Spleen (tissue), 11 donors: ENCODE data around the gene GPATCH1. TPM values are rescaled to one million over a fixed set of nuclear protein-coding genes. Genes with fewer than 3 reads are reported as not detected.
"Not testable (repeated sequence)": the region's sequence is repeated elsewhere in the genome, so short reads cannot be mapped to it uniquely, and the experiment has no call there.

Experiments used
- DNase-seq: peaks from one replicate; pipeline ENCODE4 v3.0.0-alpha.2; 2020
- H3K27ac ChIP-seq, 8 donors: fragments of 200-600 bp; sonication (generic) in 7 of 8; 1 replicate in 4 of 8; 2 replicates in 4 of 8; pipeline versions ENCODE4 v1.5.0 to v1.8.0; 2016 to 2021; ENCODE audit warnings: inconsistent platforms in 4 of 8, mild to moderate bottlenecking in 4 of 8, moderate library complexity in 1 of 8
- H3K27me3 ChIP-seq, 7 donors: fragments of 200-600 bp; sonication (generic) in 6 of 7; replicated peaks in 1 of 7; 1 replicate in 4 of 7; 2 replicates in 3 of 7; pipeline versions ENCODE4 v1.5.0 to v1.8.0; 2016 to 2021; ENCODE audit warnings: inconsistent platforms in 3 of 7, mild to moderate bottlenecking in 1 of 7
- H3K36me3 ChIP-seq, 6 donors: fragments of 200-600 bp; sonication (generic) in 5 of 6; 1 replicate in 4 of 6; 2 replicates in 2 of 6; pipeline versions ENCODE4 v1.5.0 to v1.8.0; 2016 to 2021; ENCODE audit warnings: inconsistent platforms in 2 of 6
- H3K4me1 ChIP-seq, 6 donors: fragments of 200-600 bp; sonication (generic) in 5 of 6; 1 replicate in 3 of 6; 2 replicates in 3 of 6; pipeline versions ENCODE4 v1.5.0 to v1.8.0; 2016 to 2021; ENCODE audit warnings: inconsistent platforms in 3 of 6
- H3K4me3 ChIP-seq, 8 donors: fragments of 200-600 bp; sonication (generic) in 7 of 8; 1 replicate in 4 of 8; 2 replicates in 4 of 8; pipeline versions ENCODE4 v1.5.0 to v1.8.0; 2016 to 2021; ENCODE audit warnings: inconsistent platforms in 4 of 8, mild to moderate bottlenecking in 4 of 8, moderate library complexity in 2 of 8
- H3K9me3 ChIP-seq, 8 donors: fragments of 200-600 bp; sonication (generic) in 7 of 8; 1 replicate in 4 of 8; 2 replicates in 4 of 8; pipeline versions ENCODE4 v1.5.0 to v1.8.0; 2016 to 2021; ENCODE audit warnings: inconsistent platforms in 4 of 8
- CTCF ChIP-seq, 11 experiments: fragments of 200-600 bp in 7 of 11; fragments of 450-650 bp in 4 of 11; sonication (generic) in 4 of 11; IDR thresholded peaks in 8 of 11; conservative IDR thresholded peaks in 3 of 11; 1 replicate in 7 of 11; 2 replicates in 4 of 11; pipeline versions ENCODE4 v1.4.0 to v1.8.0; 2016 to 2021; ENCODE audit warnings: antibody characterized with exemption in 11 of 11, inconsistent platforms in 4 of 11, mild to moderate bottlenecking in 1 of 11
- POLR2A ChIP-seq, 3 donors: fragments of 450-650 bp; IDR thresholded peaks; one replicate each; pipeline ENCODE4 v1.5.1; 2017; ENCODE audit warnings: antibody characterized with exemption in 3 of 3, mild to moderate bottlenecking in 1 of 3
- POLR2AphosphoS5 ChIP-seq, 3 donors: sonication (generic); formaldehyde crosslinking; IDR thresholded peaks; one replicate each; pipeline ENCODE4 v1.5.1; 2017; ENCODE audit warnings: antibody characterized with exemption in 3 of 3
- WGBS, 5 donors: extraction: QIAGEN DNeasy Blood & Tissue Kit in 3 of 5; methylation state at CpG; one replicate each; pipeline versions ENCODE4 v1.1.5 to v1.1.7; 2013 to 2018; 5-methylcytosine and 5-hydroxymethylcytosine counted together
- intact Hi-C: fragments of 100-400 bp; cut with DNase I; formaldehyde crosslinking; loops from one replicate; pipeline ENCODE4 v1.15.0; 2023; ENCODE audit warnings: low total_unique reads
- polyA plus RNA-seq, 3 donors: library from polyadenylated mRNA; stranded (reverse); fragments of 200-250 nt; gene quantifications; one replicate each; pipeline ENCODE4 v1.2.1, GENCODE V29; 2013
- total RNA-seq, 7 donors: library from RNA; depleted of rRNA in 3 of 7; stranded (reverse); fragments of >200 nt in 3 of 7; fragmentation: NEBNext Ultra II Directional in 4 of 7; extraction: Animal tissue kit (Norgen Biotek cat#: 25700) in 4 of 7; gene quantifications; one replicate each; pipeline versions ENCODE4 v1.1.0 to v1.2.1, GENCODE V29; 2016 to 2021
- donor health status: healthy with polysubstance abuse.
- donor health status: DM: no; HTN: no; CAD: no; lungs with moderate emphysema.
- donor health status: DM: no; HTN: no; CAD: no.
- donor health status: Bipolar disorder and iron deficiency.
- donor health status: healthy.
- donor health status: DM: no; HTN: no; CAD: no.
- donor health status: DM: yes; HTN: yes; CAD: no.

The GPATCH1 gene
- total and polyA plus RNA-seq, 10 donors = 3.9 to 12.7 (median 9.4) TPM

DNA sequence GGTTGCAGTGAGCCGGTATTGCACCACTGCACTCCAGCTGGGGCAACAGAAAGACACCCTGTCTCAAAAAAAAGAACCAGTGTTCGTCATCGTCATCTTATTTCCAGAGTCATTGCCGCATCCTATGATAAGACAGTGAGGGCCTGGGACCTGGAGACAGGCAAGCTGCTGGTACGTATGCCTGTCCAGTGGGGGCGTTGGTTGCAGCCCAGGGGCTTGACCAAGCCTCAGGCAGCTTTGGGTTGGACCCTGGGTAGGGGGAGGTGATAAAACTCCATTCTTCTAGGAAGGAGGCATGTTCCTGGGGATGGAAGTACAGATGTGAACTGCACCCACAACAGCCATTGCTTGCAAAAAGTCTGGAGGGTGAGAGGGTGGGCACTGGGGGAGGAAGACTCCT is 66.6 kb downstream of the GPATCH1 start:
- peaks cover 4 to 12% (median 6%) of the 10 kb centered on the region in 6 donors for H3K4me1 ChIP-seq
- DNase-seq = no peak
- H3K27me3 ChIP-seq = peaks cover 0 to 4% (median 0%) of the 10 kb centered on the region in 7 donors
- WGBS, 5 donors = 80 to 92% (median 86%) methylated on average over 6 of the region's 6 CpGs
- TF ChIP-seq CTCF (IDR thresholded peaks at IDR 0.05 in 8 of 11, conservative IDR thresholded peaks at IDR 0.05 in 3 of 11) (no peak), POLR2A (IDR thresholded peaks at IDR 0.05) (no peak), POLR2AphosphoS5 (IDR thresholded peaks at IDR 0.05) (no peak)
- no peaks in the 10 kb centered on the region for H3K9me3 ChIP-seq
- H3K4me3 ChIP-seq = no peak overlapping the region
- H3K36me3 ChIP-seq = no peaks in the 10 kb centered on the region
- intact Hi-C loops = no loop called here
- no peak overlapping the region for H3K27ac ChIP-seq

GRCh38 chr19:33150852-33151518 is 70.0 kb downstream of the GPATCH1 start:
- no peak for TF ChIP-seq POLR2A (IDR thresholded peaks at IDR 0.05)
- no peak for TF ChIP-seq POLR2AphosphoS5 (IDR thresholded peaks at IDR 0.05)
- no peak for TF ChIP-seq CTCF (IDR thresholded peaks at IDR 0.05 in 8 of 11, conservative IDR thresholded peaks at IDR 0.05 in 3 of 11)
- Histone ChIP-seq H3K4me1 (no peaks in the 10 kb centered on the region), H3K27me3 (no peaks in the 10 kb centered on the region), H3K36me3 (no peaks in the 10 kb centered on the region), H3K4me3 (no peak overlapping the region), H3K27ac (no peak overlapping the region), H3K9me3 (no peaks in the 10 kb centered on the region)
- no peak for DNase-seq
- WGBS, 5 donors = 73 to 85% (median 74%) methylated on average over 8 to 14 of the region's 14 CpGs
- intact Hi-C loops = no loop called here

DNA sequence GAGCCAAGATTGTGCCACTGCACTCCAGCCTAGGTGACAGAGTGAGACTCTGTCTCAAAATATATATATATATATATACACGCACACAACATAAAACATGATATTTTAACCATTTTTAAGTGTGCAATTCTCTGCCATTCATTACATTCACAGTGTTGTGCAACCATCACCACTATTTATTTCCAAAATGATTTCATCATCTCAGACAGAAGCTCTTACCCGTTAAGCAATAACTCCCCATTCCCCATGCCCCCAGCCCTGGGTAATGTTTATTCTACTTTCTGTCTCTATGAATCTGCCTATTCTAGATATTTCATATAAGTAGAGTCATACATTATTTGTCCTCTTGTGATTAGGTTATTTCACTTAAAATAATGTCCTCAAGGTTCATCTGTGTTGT is 71.2 kb downstream of the GPATCH1 start:
- Histone ChIP-seq H3K9me3 (no peaks in the 10 kb centered on the region), H3K27ac (no peak overlapping the region), H3K27me3 (no peaks in the 10 kb centered on the region), H3K4me3 (no peak overlapping the region), H3K4me1 (no peaks in the 10 kb centered on the region), H3K36me3 (no peaks in the 10 kb centered on the region)
- 53 to 81% (median 61%) methylated on average over 2 of the region's 2 CpGs for WGBS, 5 donors
- intact Hi-C loops = no loop called here
- TF ChIP-seq POLR2AphosphoS5 (IDR thresholded peaks at IDR 0.05) = no peak
- no peak for TF ChIP-seq POLR2A (IDR thresholded peaks at IDR 0.05)
- TF ChIP-seq CTCF (IDR thresholded peaks at IDR 0.05 in 8 of 11, conservative IDR thresholded peaks at IDR 0.05 in 3 of 11) = no peak
- no peak for DNase-seq

GRCh38 chr19:33152625-33153024 is 71.6 kb downstream of the GPATCH1 start:
- WGBS, 5 donors = 61 to 92% (median 86%) methylated on average over 4 of the region's 4 CpGs
- H3K36me3 ChIP-seq, DNase-seq, H3K9me3 ChIP-seq, H3K4me1 ChIP-seq, intact Hi-C loops, H3K27ac ChIP-seq, H3K27me3 ChIP-seq, H3K4me3 ChIP-seq: not testable (repeated sequence)

DNA sequence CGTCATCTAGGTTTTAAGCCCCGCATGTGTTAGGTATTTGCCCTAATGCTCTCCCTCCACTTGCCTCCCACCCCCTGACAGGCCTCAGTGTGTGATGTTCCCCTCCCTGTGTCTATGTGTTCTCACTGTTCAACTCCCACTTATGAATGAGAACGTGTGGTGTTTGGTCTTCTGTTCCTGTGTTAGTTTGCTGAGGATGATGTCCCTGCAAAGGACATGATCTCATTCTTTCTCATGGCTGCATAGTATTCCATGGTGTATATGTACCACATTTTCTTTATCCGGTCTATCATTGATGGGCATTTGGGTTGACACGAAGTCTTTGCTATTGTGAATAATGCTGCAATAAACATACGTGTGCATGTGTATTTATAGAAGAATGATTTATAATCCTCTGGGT is 73.3 kb downstream of the GPATCH1 start:
- H3K36me3 ChIP-seq, H3K27ac ChIP-seq, intact Hi-C loops, H3K9me3 ChIP-seq, H3K27me3 ChIP-seq, H3K4me3 ChIP-seq, DNase-seq: not testable (repeated sequence)
- 88 to 92% (median 90%) methylated on average over 6 of the region's 6 CpGs for WGBS, 5 donors
- peaks cover 0 to 16% (median 3%) of the 10 kb centered on the region in 6 donors for H3K4me1 ChIP-seq
